Fibroblast of villous mesenchyme (primary cell): ENCODE data around the gene SLC22A15. TPM values are rescaled to one million over a fixed set of nuclear protein-coding genes. Genes with fewer than 3 reads are reported as not detected.
A peak's percentile ranks its signal among the peaks of the same experiment; 100 is the strongest.

Experiments
- DNase-seq: peaks from one replicate; pipeline ENCODE4 v3.0.0-alpha.2; 2010; ENCODE audit warnings: low read depth
- H3K4me3 ChIP-seq: 2 replicates; pipeline ENCODE4 v1.5.1; 2011; ENCODE audit warnings: low read depth, mild to moderate bottlenecking, low read length
- CTCF ChIP-seq: IDR thresholded peaks from 2 replicates; pipeline ENCODE4 v1.5.1; 2012; ENCODE audit warnings: low read depth, mild to moderate bottlenecking, low read length; ENCODE audit not compliant: insufficient read depth
- total RNA-seq: library from RNA; depleted of rRNA; stranded (reverse); fragments of >200 nt; gene quantifications from 2 replicates; pipeline ENCODE4 v1.2.3, GENCODE V29; 2012

Gene SLC22A15
- total RNA-seq, 1 donor = 7.8 TPM

- TF ChIP-seq CTCF = no peak
- no peak overlapping the region for H3K4me3 ChIP-seq
- DNase-seq = peak; percentile 19
Observed at GRCh38 chr1:116064616-116065015, 88.3 kb downstream of the SLC22A15 start.

- peak; percentile 86 for DNase-seq
- H3K4me3 ChIP-seq = no peak overlapping the region
- TF ChIP-seq CTCF = no peak
Observed at GRCh38 chr1:116066868-116067565, 90.7 kb downstream of the SLC22A15 start.

- H3K4me3 ChIP-seq = no peak overlapping the region
- DNase-seq = peak; percentile 85
- no peak for TF ChIP-seq CTCF
Observed at GRCh38 chr1:116067566-116067890, 91.2 kb downstream of the SLC22A15 start.

GRCh38 chr1:116075575-116075974, 99.3 kb downstream of the SLC22A15 start:
- TF ChIP-seq CTCF = no peak
- DNase-seq = no peak
- no peak overlapping the region for H3K4me3 ChIP-seq

- no peak for DNase-seq
- no peak for TF ChIP-seq CTCF
- H3K4me3 ChIP-seq = no peak overlapping the region
Observed at GRCh38 chr1:116075990-116076389, 99.7 kb downstream of the SLC22A15 start.

- DNase-seq = no peak
- no peak overlapping the region for H3K4me3 ChIP-seq
- no peak for TF ChIP-seq CTCF
Observed at GRCh38 chr1:116076831-116077230, 100.5 kb downstream of the SLC22A15 start.

- DNase-seq = no peak
- H3K4me3 ChIP-seq = no peak overlapping the region
- TF ChIP-seq CTCF = peak; percentile 9
Observed at GRCh38 chr1:116078699-116079223, 102.4 kb downstream of the SLC22A15 start.
